Activated CD8-positive, alpha-beta memory T cell treated with anti-CD3 and anti-CD28 coated beads, Interleukin-2, amount 50 U/mL, for 1 hour (primary cell): ENCODE results near the gene EPB41L5.
A peak's percentile ranks its signal among the peaks of the same experiment; 100 is the strongest.
"Not testable (repeated sequence)": the region's sequence is repeated elsewhere in the genome, so short reads cannot be mapped to it uniquely, and the experiment has no call there.

Experiments
- DNase-seq: peaks from one replicate; pipeline ENCODE4 v3.0.0-alpha.2; 2020; ENCODE audit errors: extremely low read depth

Gene EPB41L5

GRCh38 chr2:120199817-120200459, 187.1 kb downstream of the EPB41L5 start:
- not testable (repeated sequence) for DNase-seq

GRCh38 chr2:120203251-120204021, 190.6 kb downstream of the EPB41L5 start:
- DNase-seq, result no peak

- DNase-seq, result no peak
Measured at GRCh38 chr2:120204022-120204405, 191.1 kb downstream of the EPB41L5 start.

- DNase-seq, result no peak
Measured at GRCh38 chr2:120204417-120204816, 191.5 kb downstream of the EPB41L5 start.

GRCh38 chr2:120204945-120205670, 192.2 kb downstream of the EPB41L5 start:
- no peak for DNase-seq

GRCh38 chr2:120206022-120206581, 193.2 kb downstream of the EPB41L5 start:
- no peak for DNase-seq

- no peak for DNase-seq
Measured at GRCh38 chr2:120208381-120209353, 195.8 kb downstream of the EPB41L5 start.

- DNase-seq, result no peak
Measured at GRCh38 chr2:120209427-120210269, 196.8 kb downstream of the EPB41L5 start.

- DNase-seq, result no peak
Measured at GRCh38 chr2:120210270-120210693, 197.4 kb downstream of the EPB41L5 start.

GRCh38 chr2:120218181-120218580, 205.3 kb downstream of the EPB41L5 start:
- no peak for DNase-seq

GRCh38 chr2:120219291-120219690, 206.4 kb downstream of the EPB41L5 start:
- no peak for DNase-seq

GRCh38 chr2:120219766-120220165, 206.9 kb downstream of the EPB41L5 start:
- DNase-seq, result no peak

- no peak for DNase-seq
Measured at GRCh38 chr2:120220756-120221155, 207.9 kb downstream of the EPB41L5 start.

- no peak for DNase-seq
Measured at GRCh38 chr2:120221616-120222015, 208.7 kb downstream of the EPB41L5 start.

GRCh38 chr2:120222186-120223033, 209.5 kb downstream of the EPB41L5 start:
- no peak for DNase-seq

GRCh38 chr2:120223034-120223912, 210.4 kb downstream of the EPB41L5 start, which contains the start of gene TMEM185B:
TMEM185B (minus strand) TSS chr2:120223400; CDS start chr2:120222976, 424 bp downstream.
- DNase-seq, result peak; percentile 45

- DNase-seq, result no peak
Measured at GRCh38 chr2:120224256-120224655, 211.4 kb downstream of the EPB41L5 start.
